Transverse colon (tissue), 3 donors: ENCODE measurements around the gene ZBTB7C.

ENCODE experiments used
- POLR2A ChIP-seq: fragments of 450-650 bp; IDR thresholded peaks from one replicate; pipeline ENCODE4 v1.6.1; 2016; ENCODE audit warnings: antibody characterized with exemption, mild to moderate bottlenecking, moderate library complexity
- TF ChIP-seq, protein P1 (sequence below), 5 experiments: fragments of 200-600 bp in 3 of 5; fragments of 450-650 bp in 2 of 5; sonication (generic) in 3 of 5; IDR thresholded peaks; 1 replicate in 2 of 5; 2 replicates in 3 of 5; pipeline ENCODE4 v1.5.1; 2016 to 2017; ENCODE audit warnings: antibody characterized with exemption in 5 of 5, inconsistent platforms in 3 of 5, mild to moderate bottlenecking in 2 of 5, moderate library complexity in 1 of 5

DNA sequence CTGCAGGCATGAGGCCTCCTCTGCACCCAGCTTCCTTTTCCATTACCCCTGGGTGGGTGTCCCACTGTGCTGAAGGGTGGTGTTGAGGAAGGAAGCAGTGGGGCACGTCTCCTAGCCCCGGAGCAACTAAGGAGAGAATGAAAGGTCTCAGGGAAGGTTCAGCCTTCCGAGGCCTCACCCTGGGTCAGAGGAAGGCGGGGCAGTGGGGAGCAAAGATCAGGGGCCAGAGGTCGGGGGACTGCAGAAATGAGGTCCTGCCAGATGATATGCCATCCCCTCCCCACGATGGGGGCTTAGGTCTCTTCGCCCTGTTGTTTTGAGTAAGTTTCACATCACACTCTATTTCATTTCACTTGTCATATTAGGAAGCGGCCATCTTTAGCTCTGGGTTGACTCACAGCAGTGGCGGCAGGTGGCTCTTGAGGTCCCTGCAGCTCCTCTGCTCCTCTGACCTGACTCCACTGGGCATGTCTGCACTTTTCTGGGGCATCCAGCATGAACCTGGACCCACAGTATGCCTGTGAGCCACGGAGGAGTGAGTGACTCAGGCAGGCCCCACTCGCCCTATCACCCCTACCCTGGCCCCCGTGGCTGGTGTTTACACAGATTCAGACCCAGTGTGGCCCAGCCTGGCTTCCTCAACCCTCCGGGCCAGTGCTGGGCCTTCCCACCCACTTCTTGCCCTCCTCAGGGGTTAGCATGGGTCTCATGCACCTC, 325.0 kb downstream of the ZBTB7C start:
- TF ChIP-seq, protein P1, sequence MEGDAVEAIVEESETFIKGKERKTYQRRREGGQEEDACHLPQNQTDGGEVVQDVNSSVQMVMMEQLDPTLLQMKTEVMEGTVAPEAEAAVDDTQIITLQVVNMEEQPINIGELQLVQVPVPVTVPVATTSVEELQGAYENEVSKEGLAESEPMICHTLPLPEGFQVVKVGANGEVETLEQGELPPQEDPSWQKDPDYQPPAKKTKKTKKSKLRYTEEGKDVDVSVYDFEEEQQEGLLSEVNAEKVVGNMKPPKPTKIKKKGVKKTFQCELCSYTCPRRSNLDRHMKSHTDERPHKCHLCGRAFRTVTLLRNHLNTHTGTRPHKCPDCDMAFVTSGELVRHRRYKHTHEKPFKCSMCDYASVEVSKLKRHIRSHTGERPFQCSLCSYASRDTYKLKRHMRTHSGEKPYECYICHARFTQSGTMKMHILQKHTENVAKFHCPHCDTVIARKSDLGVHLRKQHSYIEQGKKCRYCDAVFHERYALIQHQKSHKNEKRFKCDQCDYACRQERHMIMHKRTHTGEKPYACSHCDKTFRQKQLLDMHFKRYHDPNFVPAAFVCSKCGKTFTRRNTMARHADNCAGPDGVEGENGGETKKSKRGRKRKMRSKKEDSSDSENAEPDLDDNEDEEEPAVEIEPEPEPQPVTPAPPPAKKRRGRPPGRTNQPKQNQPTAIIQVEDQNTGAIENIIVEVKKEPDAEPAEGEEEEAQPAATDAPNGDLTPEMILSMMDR (IDR thresholded peaks at IDR 0.05): no peak
- TF ChIP-seq POLR2A: no peak
